Right lobe of liver (tissue), 6 donors: ENCODE results near the gene ANGPTL4. TPM values are rescaled to one million over a fixed set of nuclear protein-coding genes. Genes with fewer than 3 reads are reported as not detected.

Experiments used
- ATAC-seq, 4 donors: fragments of 200-7000 bp; cut with Tn5 transposase; one replicate each; pipeline ENCODE4 v1.9.1; 2020; ENCODE audit warnings: mild to moderate bottlenecking in 4 of 4, moderate library complexity in 4 of 4
- DNase-seq, 3 donors: peaks; one replicate each; pipeline ENCODE4 v3.0.0-alpha.2; 2020
- H3K27ac ChIP-seq, 3 donors: fragments of 200-600 bp; one replicate each; pipeline ENCODE4 v1.8.0; 2022
- H3K27me3 ChIP-seq, 2 donors: fragments of 200-600 bp; one replicate each; pipeline ENCODE4 v1.8.0; 2022
- H3K36me3 ChIP-seq, 4 donors: fragments of 200-600 bp; sonication (generic) in 1 of 4; one replicate each; pipeline versions ENCODE4 v1.5.1 to v1.8.0; 2017 to 2022; ENCODE audit warnings: control low read depth in 1 of 4
- H3K4me1 ChIP-seq, 4 donors: fragments of 200-600 bp; sonication (generic) in 1 of 4; one replicate each; pipeline versions ENCODE4 v1.5.1 to v1.8.0; 2017 to 2022; ENCODE audit warnings: control low read depth in 1 of 4
- H3K4me3 ChIP-seq, 3 donors: fragments of 200-600 bp; one replicate each; pipeline ENCODE4 v1.8.0; 2022
- H3K9me3 ChIP-seq, 4 donors: fragments of 200-600 bp; sonication (generic) in 1 of 4; one replicate each; pipeline versions ENCODE4 v1.5.1 to v1.8.0; 2017 to 2022; ENCODE audit warnings: control low read depth in 1 of 4
- CTCF ChIP-seq, 4 donors: fragments of 200-600 bp in 3 of 4; fragments of 450-650 bp in 1 of 4; IDR thresholded peaks; one replicate each; pipeline versions ENCODE4 v1.5.1 to v1.8.0; 2016 to 2022; ENCODE audit warnings: antibody characterized with exemption in 4 of 4, mild to moderate bottlenecking in 2 of 4
- POLR2A ChIP-seq: fragments of 450-650 bp; IDR thresholded peaks from one replicate; pipeline ENCODE4 v1.6.1; 2017; ENCODE audit warnings: antibody characterized with exemption, mild to moderate bottlenecking
- WGBS: methylation state at CpG from one replicate; pipeline ENCODE4 v1.1.6; 2018; ENCODE audit warnings: low coverage, low lambda C conversion rate; ENCODE audit not compliant: insufficient coverage; ENCODE audit errors: missing lambda C conversion rate; 5-methylcytosine and 5-hydroxymethylcytosine counted together
- intact Hi-C, 2 donors: fragments of 100-400 bp; cut with DNase I; formaldehyde crosslinking; loops; one replicate each; pipeline versions ENCODE4 v1.11.2 to v1.14.1; 2022
- total RNA-seq, 6 experiments: library from RNA; depleted of rRNA in 2 of 6; stranded (reverse); fragments of >200 nt in 2 of 6; fragmentation: NEBNext Ultra II Directional in 3 of 6; extraction: Animal tissue kit (Norgen Biotek cat#: 25700) in 3 of 6; gene quantifications; one replicate each; pipeline versions ENCODE4 v1.1.0 to v1.2.4, GENCODE V29; 2016 to 2023
- donor health status: DM: no; HTN: yes; CAD: no.
- donor health status: DM: no; HTN: no; CAD: no.
- donor health status: DM: no; HTN: no; CAD: no.
- donor health status: DM: no; HTN: yes; CAD: no.
- donor health status: DM: no; HTN: yes; CAD: no.

The ANGPTL4 gene
- total RNA-seq, 6 experiments from 2014 or later, result 2.3 to 204 (median 125) TPM

- DNase-seq (peak in 1 of 3 donors; percentile 43), ATAC-seq (no peak)
- H3K27me3 ChIP-seq, result no peaks in the 10 kb centered on the region
- peaks cover 0 to 11% (median under 1%) of the 10 kb centered on the region in 4 donors for H3K36me3 ChIP-seq
- no peak overlapping the region for H3K4me3 ChIP-seq
- no peaks in the 10 kb centered on the region for H3K9me3 ChIP-seq
- no peak overlapping the region for H3K27ac ChIP-seq
- TF ChIP-seq CTCF (IDR thresholded peaks at IDR 0.05) (no peak), POLR2A (no peak)
- no CpG with 5 or more reads among the region's 10 CpGs for WGBS
- peaks cover 0 to 34% (median 14%) of the 10 kb centered on the region in 4 donors for H3K4me1 ChIP-seq
- intact Hi-C loops, result no loop called here
Measured at GRCh38 chr19:8397746-8398310, 33.9 kb downstream of the ANGPTL4 start.

GRCh38 chr19:8398311-8398771, 34.4 kb downstream of the ANGPTL4 start:
- TF ChIP-seq POLR2A (no peak), CTCF (IDR thresholded peaks at IDR 0.05) (no peak)
- ATAC-seq, result no peak
- Histone ChIP-seq H3K9me3 (no peaks in the 10 kb centered on the region), H3K4me3 (no peak overlapping the region), H3K27me3 (no peaks in the 10 kb centered on the region), H3K4me1 (peaks cover 0 to 29% (median 12%) of the 10 kb centered on the region in 4 donors), H3K36me3 (peaks cover 0 to 16% (median 5%) of the 10 kb centered on the region in 4 donors), H3K27ac (no peak overlapping the region)
- peak in 1 of 3 donors; percentile 45 for DNase-seq
- 52% methylated on average over 4 of the region's 9 CpGs for WGBS
- intact Hi-C loops, result no loop called here

GRCh38 chr19:8399681-8400188, 35.8 kb downstream of the ANGPTL4 start:
- ATAC-seq (no peak), DNase-seq (peak in 1 of 3 donors; percentile 53)
- H3K36me3 ChIP-seq, result peaks cover 0 to 22% (median 7%) of the 10 kb centered on the region in 4 donors
- no peak overlapping the region for H3K4me3 ChIP-seq
- intact Hi-C loops, result loop anchor here in 1 of 2 donors (10.0 kb wide), 2 partner anchors 45 to 105 kb away; partner anchors contain the start of gene PRAM1
- H3K27me3 ChIP-seq, result no peaks in the 10 kb centered on the region
- peaks cover 0 to 20% (median 5%) of the 10 kb centered on the region in 4 donors for H3K4me1 ChIP-seq
- TF ChIP-seq CTCF (IDR thresholded peaks at IDR 0.05) (no peak), POLR2A (no peak)
- WGBS, result no CpG with 5 or more reads among the region's 34 CpGs
- no peak overlapping the region for H3K27ac ChIP-seq
- H3K9me3 ChIP-seq, result no peaks in the 10 kb centered on the region

GRCh38 chr19:8401981-8402411, 38.0 kb downstream of the ANGPTL4 start:
- no peaks in the 10 kb centered on the region for H3K9me3 ChIP-seq
- intact Hi-C loops, result loop anchor here in 1 of 2 donors (10.0 kb wide), 2 partner anchors 47 to 103 kb away; partner anchors contain the start of gene PRAM1
- H3K27ac ChIP-seq, result no peak overlapping the region
- ATAC-seq, result no peak
- DNase-seq, result peak in 1 of 3 donors; percentile 39
- H3K4me1 ChIP-seq, result peaks cover 0 to 5% (median 0%) of the 10 kb centered on the region in 4 donors
- no CpG with 5 or more reads among the region's 21 CpGs for WGBS
- H3K27me3 ChIP-seq, result no peaks in the 10 kb centered on the region
- H3K4me3 ChIP-seq, result no peak overlapping the region
- H3K36me3 ChIP-seq, result peaks cover 0 to 22% (median 7%) of the 10 kb centered on the region in 4 donors
- TF ChIP-seq POLR2A (no peak), CTCF (IDR thresholded peaks at IDR 0.05) (no peak)
